Measurements from ENCODE around the gene PRICKLE2.
A peak's percentile ranks its signal among the peaks of the same experiment; 100 is the strongest.

Gene PRICKLE2

GRCh38 chr3:64166584-64167162, 58.6 kb downstream of the PRICKLE2 start:
- ATAC-seq = no peak
- Mint-ChIP-seq H3K4me1 (no peaks in the 10 kb centered on the region), H3K27me3 (peaks cover 13% of the 10 kb centered on the region), H3K27ac (no peak overlapping the region), H3K9me3 (no peaks in the 10 kb centered on the region), H3K4me3 (no peak overlapping the region)
- DNase-seq = no peak

- DNase-seq (no peak), ATAC-seq (no peak)
- H3K4me3 Mint-ChIP-seq = no peak overlapping the region
- no peaks in the 10 kb centered on the region for H3K9me3 Mint-ChIP-seq
- H3K27ac Mint-ChIP-seq = no peak overlapping the region
- H3K27me3 Mint-ChIP-seq = peaks cover 33% of the 10 kb centered on the region
- H3K4me1 Mint-ChIP-seq = no peaks in the 10 kb centered on the region
Observed at GRCh38 chr3:64164349-64164748, 60.9 kb downstream of the PRICKLE2 start.

GRCh38 chr3:64163755-64164148, 61.5 kb downstream of the PRICKLE2 start:
- DNase-seq (no peak), ATAC-seq (no peak)
- Mint-ChIP-seq H3K27ac (no peak overlapping the region), H3K4me1 (no peaks in the 10 kb centered on the region), H3K9me3 (no peaks in the 10 kb centered on the region), H3K4me3 (no peak overlapping the region), H3K27me3 (peaks cover 39% of the 10 kb centered on the region)

GRCh38 chr3:64163019-64163754, 62.1 kb downstream of the PRICKLE2 start:
- Mint-ChIP-seq H3K27me3 (peaks cover 40% of the 10 kb centered on the region), H3K4me3 (no peak overlapping the region), H3K27ac (no peak overlapping the region), H3K9me3 (no peaks in the 10 kb centered on the region), H3K4me1 (no peaks in the 10 kb centered on the region)
- DNase-seq (no peak), ATAC-seq (no peak)

GRCh38 chr3:64161481-64161952, 63.7 kb downstream of the PRICKLE2 start:
- H3K27ac Mint-ChIP-seq = no peak overlapping the region
- no peaks in the 10 kb centered on the region for H3K4me1 Mint-ChIP-seq
- no peak overlapping the region for H3K4me3 Mint-ChIP-seq
- H3K27me3 Mint-ChIP-seq = peaks cover 40% of the 10 kb centered on the region
- DNase-seq (no peak), ATAC-seq (no peak)
- no peaks in the 10 kb centered on the region for H3K9me3 Mint-ChIP-seq

- ATAC-seq (no peak), DNase-seq (no peak)
- H3K9me3 Mint-ChIP-seq = no peaks in the 10 kb centered on the region
- peaks cover 40% of the 10 kb centered on the region for H3K27me3 Mint-ChIP-seq
- H3K27ac Mint-ChIP-seq = no peak overlapping the region
- H3K4me3 Mint-ChIP-seq = no peak overlapping the region
- no peaks in the 10 kb centered on the region for H3K4me1 Mint-ChIP-seq
Observed at GRCh38 chr3:64160000-64160695, 65.1 kb downstream of the PRICKLE2 start.

- peak overlapping the region in 1 of 2 donors; percentile 22 for H3K27ac Mint-ChIP-seq
- H3K4me1 Mint-ChIP-seq = no peaks in the 10 kb centered on the region
- peaks cover 33% of the 10 kb centered on the region for H3K27me3 Mint-ChIP-seq
- H3K9me3 Mint-ChIP-seq = no peaks in the 10 kb centered on the region
- DNase-seq (no peak), ATAC-seq (no peak)
- H3K4me3 Mint-ChIP-seq = no peak overlapping the region
Observed at GRCh38 chr3:64158334-64158733, 66.9 kb downstream of the PRICKLE2 start.

GRCh38 chr3:64157150-64158035, 67.9 kb downstream of the PRICKLE2 start:
- DNase-seq (no peak), ATAC-seq (no peak)
- peaks cover 38% of the 10 kb centered on the region for H3K27me3 Mint-ChIP-seq
- no peak overlapping the region for H3K4me3 Mint-ChIP-seq
- no peak overlapping the region for H3K27ac Mint-ChIP-seq
- no peaks in the 10 kb centered on the region for H3K4me1 Mint-ChIP-seq
- no peaks in the 10 kb centered on the region for H3K9me3 Mint-ChIP-seq

- Mint-ChIP-seq H3K9me3 (no peaks in the 10 kb centered on the region), H3K27ac (no peak overlapping the region), H3K4me1 (no peaks in the 10 kb centered on the region), H3K4me3 (no peak overlapping the region), H3K27me3 (peaks cover 42% of the 10 kb centered on the region)
- DNase-seq (no peak), ATAC-seq (no peak)
Observed at GRCh38 chr3:64155328-64155727, 69.9 kb downstream of the PRICKLE2 start.

- no peak for ATAC-seq
- Mint-ChIP-seq H3K27me3 (peaks cover 25% of the 10 kb centered on the region), H3K4me1 (no peaks in the 10 kb centered on the region), H3K4me3 (no peak overlapping the region), H3K27ac (no peak overlapping the region), H3K9me3 (no peaks in the 10 kb centered on the region)
- DNase-seq = no peak
Observed at GRCh38 chr3:64152676-64153466, 72.4 kb downstream of the PRICKLE2 start.

- DNase-seq (no peak), ATAC-seq (no peak)
- no peaks in the 10 kb centered on the region for H3K4me1 Mint-ChIP-seq
- H3K27me3 Mint-ChIP-seq = peaks cover 26% of the 10 kb centered on the region
- H3K27ac Mint-ChIP-seq = no peak overlapping the region
- no peak overlapping the region for H3K4me3 Mint-ChIP-seq
- no peaks in the 10 kb centered on the region for H3K9me3 Mint-ChIP-seq
Observed at GRCh38 chr3:64152086-64152485, 73.2 kb downstream of the PRICKLE2 start.

GRCh38 chr3:64151342-64151871, 73.9 kb downstream of the PRICKLE2 start:
- H3K27me3 Mint-ChIP-seq = peaks cover 33% of the 10 kb centered on the region
- H3K4me3 Mint-ChIP-seq = no peak overlapping the region
- ATAC-seq (no peak), DNase-seq (no peak)
- H3K27ac Mint-ChIP-seq = no peak overlapping the region
- H3K9me3 Mint-ChIP-seq = no peaks in the 10 kb centered on the region
- H3K4me1 Mint-ChIP-seq = no peaks in the 10 kb centered on the region

GRCh38 chr3:64150623-64151207, 74.6 kb downstream of the PRICKLE2 start:
- Mint-ChIP-seq H3K27me3 (peaks cover 40% of the 10 kb centered on the region), H3K9me3 (no peaks in the 10 kb centered on the region), H3K27ac (no peak overlapping the region), H3K4me1 (no peaks in the 10 kb centered on the region), H3K4me3 (no peak overlapping the region)
- no peak for ATAC-seq
- no peak for DNase-seq

- Mint-ChIP-seq H3K27me3 (peaks cover 45% of the 10 kb centered on the region), H3K4me3 (no peak overlapping the region), H3K9me3 (no peaks in the 10 kb centered on the region), H3K4me1 (no peaks in the 10 kb centered on the region), H3K27ac (no peak overlapping the region)
- no peak for ATAC-seq
- DNase-seq = no peak
Observed at GRCh38 chr3:64149886-64150285, 75.4 kb downstream of the PRICKLE2 start.

All from stimulated activated naive CD8-positive, alpha-beta T cell treated with anti-CD3 and anti-CD28 coated beads, Interleukin-15, amount 100 ng/mL, for 72 hours (primary cell).